H1 (cell line): ENCODE measurements around the gene SI. TPM values are rescaled to one million over a fixed set of nuclear protein-coding genes. Genes with fewer than 3 reads are reported as not detected.

Experiments
- CTCF ChIA-PET: fragments of 300-600 bp; sonication (Branson Sonifier 250); formaldehyde crosslinking; loops from one replicate; lab custom pipeline; 2021; ENCODE audit not compliant: partially characterized antibody; lab: Charles Lee
- POLR2A ChIA-PET: fragments of 300-600 bp; sonication (Branson Sonifier 250); formaldehyde crosslinking; loops from one replicate; lab custom pipeline; 2021; ENCODE audit warnings: inconsistent platforms; ENCODE audit not compliant: partially characterized antibody; lab: Charles Lee
- DNase-seq, 2 experiments: peaks; one replicate each; pipeline versions ENCODE4 v3.0.0 to v3.0.0-alpha.2; 2010 to 2022; ENCODE audit warnings: low spot score in 2 of 2, low read depth in 1 of 2, mixed read lengths in 1 of 2
- FAIRE-seq: peaks from 2 replicates; lab custom pipeline; 2011; peaks lifted over from hg19 to GRCh38; lab: Jason Lieb, UNC
- H2AFZ ChIP-seq: 2 replicates; pipeline ENCODE4 v1.8.1; 2012; ENCODE audit warnings: low read length, inconsistent platforms
- H2AK5ac ChIP-seq: 2 replicates; pipeline ENCODE4 v1.6.1; 2013; ENCODE audit warnings: low read depth, low read length
- H2BK120ac ChIP-seq: replicated peaks from 2 replicates; pipeline ENCODE3; 2013; ENCODE audit warnings: low read depth, low read length, inconsistent platforms
- H2BK12ac ChIP-seq: 2 replicates; pipeline ENCODE4 v1.6.1; 2013; ENCODE audit warnings: low read depth, low read length
- H2BK15ac ChIP-seq: 2 replicates; pipeline ENCODE4 v1.6.1; 2013; ENCODE audit warnings: low read length
- H2BK20ac ChIP-seq: 2 replicates; pipeline ENCODE4 v1.6.1; 2013; ENCODE audit warnings: low read length
- H2BK5ac ChIP-seq: 2 replicates; pipeline ENCODE4 v1.6.1; 2013; ENCODE audit warnings: low read depth, low read length
- H3K14ac ChIP-seq: 2 replicates; pipeline ENCODE4 v1.6.1; 2013; ENCODE audit warnings: inconsistent platforms; ENCODE audit not compliant: insufficient read length
- H3K18ac ChIP-seq: 2 replicates; pipeline ENCODE4 v1.6.1; 2013; ENCODE audit warnings: low read length; ENCODE audit errors: extremely low read depth
- H3K23ac ChIP-seq: 2 replicates; pipeline ENCODE4 v1.6.1; 2013; ENCODE audit warnings: inconsistent platforms; ENCODE audit not compliant: insufficient read length
- H3K23me2 ChIP-seq: 2 replicates; pipeline ENCODE4 v1.6.1; 2013; ENCODE audit warnings: low read depth, low read length
- H3K27ac ChIP-seq: 2 replicates; pipeline ENCODE4 v1.6.1; 2011; ENCODE audit warnings: low read depth, low read length, inconsistent platforms
- H3K27me3 ChIP-seq, 4 experiments: replicated peaks in 1 of 4; 1 replicate in 1 of 4; 2 replicates in 3 of 4; pipeline versions ENCODE4 v1.6.1 to v1.8.1; 2011 to 2013; ENCODE audit warnings: low read length in 3 of 4, mild to moderate bottlenecking in 3 of 4, inconsistent platforms in 2 of 4, mixed read lengths in 2 of 4, moderate library complexity in 1 of 4; ENCODE audit not compliant: control insufficient read depth in 3 of 4, insufficient read depth in 3 of 4; ENCODE audit errors: extremely low read depth in 1 of 4
- H3K36me3 ChIP-seq, 4 experiments: 2 replicates each; pipeline versions ENCODE4 v1.6.1 to v1.8.1; 2011 to 2013; ENCODE audit warnings: mild to moderate bottlenecking in 4 of 4, low read length in 3 of 4, moderate library complexity in 2 of 4, control low read depth in 1 of 4, inconsistent platforms in 1 of 4; ENCODE audit not compliant: insufficient read depth in 4 of 4, control insufficient read depth in 2 of 4
- H3K4ac ChIP-seq: replicated peaks from 2 replicates; pipeline ENCODE3; 2013; ENCODE audit warnings: low read length, low read depth, mixed read lengths, inconsistent platforms; ENCODE audit not compliant: insufficient read length
- H3K4me1 ChIP-seq, 4 experiments: replicated peaks in 1 of 4; 1 replicate in 1 of 4; 2 replicates in 3 of 4; pipeline versions ENCODE4 v1.6.1 to v1.8.1; 2011 to 2013; ENCODE audit warnings: low read length in 3 of 4, inconsistent platforms in 2 of 4, mixed read lengths in 1 of 4; ENCODE audit not compliant: insufficient read depth in 4 of 4, control insufficient read depth in 3 of 4
- H3K4me2 ChIP-seq, 2 experiments: 2 replicates each; pipeline versions ENCODE4 v1.6.1 to v1.8.1; 2011 to 2013; ENCODE audit warnings: low read depth in 2 of 2, low read length in 2 of 2, control low read depth in 1 of 2, inconsistent platforms in 1 of 2, mild to moderate bottlenecking in 1 of 2; ENCODE audit not compliant: insufficient read depth in 1 of 2
- H3K4me3 ChIP-seq, 4 experiments: fragments of 200-600, 300-600 bp in 1 of 4; sonication (generic), shearing (Covaris generic), sonication (Bioruptor Twin) in 1 of 4; 2 replicates each; pipeline versions ENCODE4 v1.5.1 to v1.8.1; 2011 to 2016; ENCODE audit warnings: low read length in 4 of 4, low read depth in 3 of 4, control low read depth in 2 of 4, inconsistent platforms in 2 of 4, mild to moderate bottlenecking in 2 of 4, mixed read lengths in 1 of 4, moderate library complexity in 1 of 4; ENCODE audit not compliant: insufficient read depth in 2 of 4; ENCODE audit errors: extremely low read depth in 1 of 4
- H3K56ac ChIP-seq: replicated peaks from 2 replicates; pipeline ENCODE3; 2013; ENCODE audit warnings: low read depth, mild to moderate bottlenecking, mixed read lengths, low read length, inconsistent platforms; ENCODE audit not compliant: insufficient read length
- H3K79me1 ChIP-seq: 2 replicates; pipeline ENCODE4 v1.6.1; 2013; ENCODE audit warnings: low read depth, low read length, control low read depth
- H3K79me2 ChIP-seq, 2 experiments: 2 replicates each; pipeline versions ENCODE4 v1.6.1 to v1.8.1; 2012 to 2013; ENCODE audit warnings: low read length in 2 of 2, mild to moderate bottlenecking in 2 of 2, inconsistent platforms in 1 of 2; ENCODE audit not compliant: insufficient read depth in 2 of 2, control insufficient read depth in 1 of 2
- H3K9ac ChIP-seq, 4 experiments: replicated peaks in 1 of 4; 1 replicate in 1 of 4; 2 replicates in 3 of 4; pipeline versions ENCODE4 v1.6.1 to v1.8.1; 2011 to 2013; ENCODE audit warnings: low read depth in 3 of 4, low read length in 3 of 4, control low read depth in 2 of 4, mild to moderate bottlenecking in 2 of 4, moderate library complexity in 2 of 4, inconsistent platforms in 1 of 4; ENCODE audit errors: extremely low read depth in 1 of 4
- H3K9me3 ChIP-seq, 2 experiments: 2 replicates each; pipeline versions ENCODE4 v1.6.1 to v1.8.1; 2012 to 2013; ENCODE audit warnings: mild to moderate bottlenecking in 2 of 2, moderate library complexity in 2 of 2, control low read depth in 1 of 2, inconsistent platforms in 1 of 2, low read depth in 1 of 2, low read length in 1 of 2, mixed read lengths in 1 of 2; ENCODE audit not compliant: insufficient read depth in 2 of 2
- H4K20me1 ChIP-seq, 2 experiments: replicated peaks in 1 of 2; 2 replicates each; pipeline versions ENCODE3 to v1.8.1; 2011 to 2013; ENCODE audit warnings: inconsistent platforms in 2 of 2, low read length in 2 of 2, mild to moderate bottlenecking in 1 of 2; ENCODE audit not compliant: insufficient read depth in 2 of 2, control insufficient read depth in 1 of 2
- H4K5ac ChIP-seq: 2 replicates; pipeline ENCODE4 v1.6.1; 2013; ENCODE audit warnings: low read length, low read depth, mixed read lengths, inconsistent platforms; ENCODE audit not compliant: insufficient read length
- H4K8ac ChIP-seq: 2 replicates; pipeline ENCODE4 v1.8.0; 2013; ENCODE audit warnings: mild to moderate bottlenecking, moderate library complexity, low read length, inconsistent platforms; ENCODE audit not compliant: insufficient read depth; ENCODE audit errors: extremely low read depth
- H4K91ac ChIP-seq: replicated peaks from 2 replicates; pipeline ENCODE3; 2013; ENCODE audit warnings: low read length, mixed read lengths, inconsistent platforms; ENCODE audit not compliant: insufficient read length
- BRCA1 ChIP-seq: IDR thresholded peaks from 2 replicates; pipeline ENCODE4 v1.6.1; 2012; ENCODE audit warnings: low read depth, low read length, improper control_type of control experiment
- GTF2F1 ChIP-seq: IDR thresholded peaks from 2 replicates; pipeline ENCODE4 v1.6.1; 2012; ENCODE audit warnings: low read depth, low read length, improper control_type of control experiment, borderline replicate concordance
- KDM1A ChIP-seq: fragments of 200-600, 300-600 bp; sonication (generic); IDR thresholded peaks from 2 replicates; pipeline ENCODE4 v1.7.1; 2016; ENCODE audit warnings: mild to moderate bottlenecking, low read length, borderline replicate concordance
- POU5F1 ChIP-seq: IDR thresholded peaks from 2 replicates; pipeline ENCODE4 v1.6.1; 2011; ENCODE audit warnings: low read depth, mild to moderate bottlenecking, low read length, moderate library complexity
- RBBP5 ChIP-seq: IDR thresholded peaks from 2 replicates; pipeline ENCODE4 v1.7.1; 2012; ENCODE audit warnings: low read depth, mild to moderate bottlenecking, inconsistent platforms, low read length, moderate library complexity, borderline replicate concordance
- RFX5 ChIP-seq: IDR thresholded peaks from 2 replicates; pipeline ENCODE4 v1.6.1; 2011; ENCODE audit warnings: low read depth, low read length, improper control_type of control experiment, borderline replicate concordance
- SAP30 ChIP-seq: fragments of 300-600 bp; sonication (generic); IDR thresholded peaks from 2 replicates; pipeline ENCODE4 v1.7.1; 2012; ENCODE audit warnings: low read length, moderate library complexity, mild to moderate bottlenecking, inconsistent platforms; ENCODE audit not compliant: insufficient read depth, insufficient replicate concordance
- YY1 ChIP-seq: IDR thresholded peaks from 2 replicates; pipeline ENCODE4 v1.6.1; 2011; ENCODE audit warnings: low read depth, mild to moderate bottlenecking, low read length
- WGBS, 2 experiments: shearing (Covaris generic) in 1 of 2; methylation state at CpG; one replicate each; pipeline versions ENCODE4 v1.1.6 to v1.1.7; 2013 to 2015; ENCODE audit warnings: low lambda C conversion rate in 2 of 2, mixed read lengths in 2 of 2, inconsistent platforms in 1 of 2, low coverage in 1 of 2, missing lambda C conversion rate in 1 of 2; ENCODE audit not compliant: insufficient replicate concordance in 2 of 2, insufficient coverage in 1 of 2, insufficient read length in 1 of 2; ENCODE audit errors: extremely low coverage in 1 of 2, missing lambda C conversion rate in 1 of 2; 5-methylcytosine and 5-hydroxymethylcytosine counted together
- polyA plus RNA-seq, 7 experiments: library from polyadenylated mRNA; depleted of rRNA in 3 of 7; stranded (reverse) in 5 of 7; unstranded in 2 of 7; fragments of >200 nt in 5 of 7; fragments of 200-250 nt in 2 of 7; gene quantifications; 1 replicate in 5 of 7; 2 replicates in 1 of 7; 4 replicates in 1 of 7; pipeline versions ENCODE4 v1.2.1 to v1.2.3, GENCODE V29; 2011 to 2013; ENCODE audit warnings: missing spikeins in 2 of 7, mixed read lengths in 2 of 7
- total RNA-seq: library from RNA; stranded (reverse); fragmentation: NEBNext Ultra II Directional; extraction: Animal tissue kit (Norgen Biotek cat#: 25700); gene quantifications from 2 replicates; pipeline ENCODE4 v1.2.1, GENCODE V29; 2021
- TF ChIP-seq, protein P1 (sequence below): IDR thresholded peaks from 2 replicates; pipeline ENCODE4 v1.6.1; 2012; ENCODE audit warnings: low read length, inconsistent platforms

SI gene
- total and polyA plus RNA-seq, 2 of the 8 experiments (the other 6 are each of a cell fraction or from before 2014, with no cell fraction given), result not detected

GRCh38 chr3:164952966-164953365, 125.3 kb downstream of the SI start:
- Histone ChIP-seq H2BK12ac (no peak overlapping the region), H2BK15ac (no peak overlapping the region), H4K8ac (no peak overlapping the region), H3K56ac (no peak overlapping the region), H3K4me1 (no peaks in the 10 kb centered on the region; a peak in 1 of 7 replicates), H3K79me1 (no peaks in the 10 kb centered on the region), H3K9ac (no peak overlapping the region), H2BK20ac (no peak overlapping the region), H2BK5ac (no peak overlapping the region), H3K36me3 (no peaks in the 10 kb centered on the region), H2AK5ac (no peak overlapping the region), H3K23me2 (no peaks in the 10 kb centered on the region), H4K5ac (no peak overlapping the region), H3K18ac (no peak overlapping the region), H2BK120ac (no peak overlapping the region), H3K14ac (no peak overlapping the region), H3K4me3 (no peak overlapping the region), H3K9me3 (no peaks in the 10 kb centered on the region), H3K4me2 (no peak overlapping the region), H3K23ac (no peak overlapping the region), H3K4ac (no peak overlapping the region), H4K20me1 (peaks cover 0 to 1% of the 10 kb centered on the region in 2 experiments), H3K27ac (no peak overlapping the region), H4K91ac (no peak overlapping the region), H2AFZ (peak overlapping the region; percentile 14; the same call in 1 of the 2 replicates), H3K79me2 (no peaks in the 10 kb centered on the region), H3K27me3 (no peaks in the 10 kb centered on the region)
- DNase-seq, result no peak
- CTCF ChIA-PET, result no interaction called here
- WGBS, 2 experiments, result 93% methylated on average over 3 of the region's 3 CpGs; no CpG with 5 or more reads in 1 of the 2 experiments
- FAIRE-seq, result no peak
- POLR2A ChIA-PET, result no interaction called here
- TF ChIP-seq GTF2F1, result no peak
- TF ChIP-seq, protein P1, sequence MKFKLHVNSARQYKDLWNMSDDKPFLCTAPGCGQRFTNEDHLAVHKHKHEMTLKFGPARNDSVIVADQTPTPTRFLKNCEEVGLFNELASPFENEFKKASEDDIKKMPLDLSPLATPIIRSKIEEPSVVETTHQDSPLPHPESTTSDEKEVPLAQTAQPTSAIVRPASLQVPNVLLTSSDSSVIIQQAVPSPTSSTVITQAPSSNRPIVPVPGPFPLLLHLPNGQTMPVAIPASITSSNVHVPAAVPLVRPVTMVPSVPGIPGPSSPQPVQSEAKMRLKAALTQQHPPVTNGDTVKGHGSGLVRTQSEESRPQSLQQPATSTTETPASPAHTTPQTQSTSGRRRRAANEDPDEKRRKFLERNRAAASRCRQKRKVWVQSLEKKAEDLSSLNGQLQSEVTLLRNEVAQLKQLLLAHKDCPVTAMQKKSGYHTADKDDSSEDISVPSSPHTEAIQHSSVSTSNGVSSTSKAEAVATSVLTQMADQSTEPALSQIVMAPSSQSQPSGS, result no peak
- TF ChIP-seq RBBP5, result no peak
- TF ChIP-seq YY1, result no peak
- TF ChIP-seq KDM1A, result no peak
- TF ChIP-seq RFX5, result no peak
- TF ChIP-seq SAP30, result no peak
- no peak for TF ChIP-seq BRCA1
- no peak for TF ChIP-seq POU5F1
